HT1080 (cell line): ENCODE data around the gene STAU1. TPM values are rescaled to one million over a fixed set of nuclear protein-coding genes. Genes with fewer than 3 reads are reported as not detected.
"Not testable (repeated sequence)": the region's sequence is repeated elsewhere in the genome, so short reads cannot be mapped to it uniquely, and the experiment has no call there.

ENCODE experiments used
- DNase-seq: peaks from one replicate; pipeline ENCODE4 v3.0.0-alpha.2; 2015; ENCODE audit warnings: low read depth
- total RNA-seq: library from RNA; depleted of rRNA; stranded (reverse); fragments of >200 nt; shearing (Covaris generic); gene quantifications from 2 replicates; pipeline ENCODE4 v1.2.3, GENCODE V29; 2014

STAU1 gene
- total RNA-seq, 1 experiment from 2014 or later: 69.0 TPM

GRCh38 chr20:49123982-49124381, 64.2 kb downstream of the STAU1 start:
- DNase-seq: no peak

GRCh38 chr20:49122920-49123319, 65.2 kb downstream of the STAU1 start:
- DNase-seq: no peak

- DNase-seq: no peak
Measured at GRCh38 chr20:49119988-49120387, 68.1 kb downstream of the STAU1 start.

GRCh38 chr20:49118307-49118706, 69.8 kb downstream of the STAU1 start:
- DNase-seq: no peak

GRCh38 chr20:49115564-49115963, 72.6 kb downstream of the STAU1 start:
- no peak for DNase-seq

GRCh38 chr20:49112596-49113274, 75.4 kb downstream of the STAU1 start:
- no peak for DNase-seq

- DNase-seq: no peak
Measured at GRCh38 chr20:49110767-49111694, 77.1 kb downstream of the STAU1 start.

GRCh38 chr20:49106328-49106727, 81.8 kb downstream of the STAU1 start:
- DNase-seq: no peak

GRCh38 chr20:49104979-49105547, 83.1 kb downstream of the STAU1 start:
- not testable (repeated sequence) for DNase-seq

GRCh38 chr20:49104365-49104648, 83.8 kb downstream of the STAU1 start:
- no peak for DNase-seq

GRCh38 chr20:49103647-49104364, 84.3 kb downstream of the STAU1 start:
- no peak for DNase-seq

- no peak for DNase-seq
Measured at GRCh38 chr20:49103019-49103418, 85.1 kb downstream of the STAU1 start.

GRCh38 chr20:49100972-49101371, 87.2 kb downstream of the STAU1 start:
- no peak for DNase-seq

GRCh38 chr20:49100292-49100691, 87.8 kb downstream of the STAU1 start:
- not testable (repeated sequence) for DNase-seq

- DNase-seq: no peak
Measured at GRCh38 chr20:49099011-49099410, 89.1 kb downstream of the STAU1 start.

GRCh38 chr20:49098136-49098535, 90.0 kb downstream of the STAU1 start:
- DNase-seq: no peak

GRCh38 chr20:49097159-49097558, 91.0 kb downstream of the STAU1 start:
- no peak for DNase-seq

- no peak for DNase-seq
Measured at GRCh38 chr20:49096203-49096730, 91.9 kb downstream of the STAU1 start.

GRCh38 chr20:49091762-49092161, 96.4 kb downstream of the STAU1 start:
- no peak for DNase-seq

- DNase-seq: no peak
Measured at GRCh38 chr20:49091104-49091503, 97.0 kb downstream of the STAU1 start.

- DNase-seq: not testable (repeated sequence)
Measured at GRCh38 chr20:49082295-49082694, 105.8 kb downstream of the STAU1 start.

- no peak for DNase-seq
Measured at GRCh38 chr20:49078310-49078709, 109.8 kb downstream of the STAU1 start.
